HepG2 (cell line): ENCODE measurements around the gene SEMA4A. TPM values are rescaled to one million over a fixed set of nuclear protein-coding genes. Genes with fewer than 3 reads are reported as not detected.

ENCODE experiments used
- ATAC-seq: fragments of 200-7000 bp; cut with Tn5 transposase; 3 replicates; pipeline ENCODE4 v1.9.1; 2020; ENCODE audit warnings: mild to moderate bottlenecking, moderate library complexity
- BruUV-seq: library from RNA; stranded (reverse); fragments of 400-500 nt; replicated peaks from 2 replicates; lab custom pipeline; 2021; lab: Mats Ljungman, UMichigan
- CTCF ChIA-PET: fragments of 300-600 bp; formaldehyde crosslinking; extraction: SDS; loops from one replicate; lab custom pipeline; 2021; ENCODE audit warnings: low total read pairs, inconsistent platforms, low intra/inter-chr PET ratio; lab: Yijun Ruan, JAX
- POLR2A ChIA-PET: fragments of 350-600 bp; sonication (Branson Sonifier 250); formaldehyde crosslinking; loops from one replicate; lab custom pipeline; 2020; ENCODE audit warnings: antibody characterized with exemption, inconsistent platforms; lab: Yijun Ruan, JAX
- DNase-seq: peaks from one replicate; pipeline ENCODE4 v3.0.0-alpha.2; 2015; ENCODE audit warnings: low spot score
- FAIRE-seq: peaks from 3 replicates; lab custom pipeline; 2011; peaks lifted over from hg19 to GRCh38; lab: Jason Lieb, UNC
- H2AFZ ChIP-seq: one replicate; pipeline ENCODE4 v1.6.1; 2011; ENCODE audit warnings: low read length, inconsistent platforms
- H3K27ac ChIP-seq: fragments of 300-600 bp; 3 replicates; pipeline ENCODE4 v1.8.0; 2011; ENCODE audit warnings: mixed run types, mild to moderate bottlenecking, mixed read lengths, low read length, inconsistent platforms; ENCODE audit not compliant: insufficient read depth; ENCODE audit errors: extremely low read length
- H3K27me3 ChIP-seq, 2 experiments: fragments of 200-600 bp in 1 of 2; 2 replicates in 1 of 2; 3 replicates in 1 of 2; pipeline versions ENCODE4 v1.6.0 to v1.8.0; 2011; ENCODE audit warnings: low read length in 2 of 2, mild to moderate bottlenecking in 2 of 2, moderate library complexity in 2 of 2, inconsistent platforms in 1 of 2; ENCODE audit not compliant: insufficient read depth in 2 of 2, control insufficient read depth in 1 of 2
- H3K36me3 ChIP-seq, 2 experiments: fragments of 200-600 bp in 1 of 2; replicated peaks in 1 of 2; 2 replicates in 1 of 2; 3 replicates in 1 of 2; pipeline versions ENCODE4 v1.5.1 to v1.8.0; 2011; ENCODE audit warnings: low read length in 2 of 2, inconsistent platforms in 1 of 2; ENCODE audit not compliant: insufficient read depth in 2 of 2, control insufficient read depth in 1 of 2
- H3K4me1 ChIP-seq: 2 replicates; pipeline ENCODE4 v1.5.1; 2012; ENCODE audit warnings: low read length, inconsistent platforms; ENCODE audit not compliant: insufficient read depth
- H3K4me2 ChIP-seq: 2 replicates; pipeline ENCODE4 v1.6.0; 2011; ENCODE audit warnings: low read depth, low read length, inconsistent platforms
- H3K4me3 ChIP-seq, 3 experiments: fragments of 200-600 bp in 1 of 3; sonication (generic), shearing (Covaris generic) in 1 of 3; replicated peaks in 1 of 3; 2 replicates each; pipeline ENCODE4 v1.5.1; 2011 to 2016; ENCODE audit warnings: low read length in 3 of 3, inconsistent platforms in 2 of 3, low read depth in 2 of 3, mild to moderate bottlenecking in 2 of 3, control low read depth in 1 of 3, mixed read lengths in 1 of 3; ENCODE audit not compliant: insufficient read depth in 1 of 3
- H3K79me2 ChIP-seq: one replicate; pipeline ENCODE4 v1.6.1; 2011; ENCODE audit warnings: low read length, inconsistent platforms; ENCODE audit not compliant: insufficient read depth
- H3K9ac ChIP-seq: 2 replicates; pipeline ENCODE4 v1.6.0; 2011; ENCODE audit warnings: mild to moderate bottlenecking, low read depth, low read length, inconsistent platforms; ENCODE audit not compliant: insufficient read depth
- H3K9me3 ChIP-seq: 2 replicates; pipeline ENCODE4 v1.5.1; 2012; ENCODE audit warnings: mild to moderate bottlenecking, low read length
- H4K20me1 ChIP-seq: 2 replicates; pipeline ENCODE4 v1.6.0; 2011; ENCODE audit warnings: inconsistent platforms, mild to moderate bottlenecking, low read length, moderate library complexity; ENCODE audit not compliant: insufficient read depth
- GABPA ChIP-seq, 2 experiments: IDR thresholded peaks; 2 replicates each; pipeline ENCODE4 v1.6.1; 2011 to 2016; ENCODE audit warnings: low read depth in 2 of 2, low read length in 1 of 2, missing biosample characterization in 1 of 2, missing genetic modification characterization in 1 of 2
- ZBTB38 ChIP-seq: sonication (generic); formaldehyde crosslinking; IDR thresholded peaks from 2 replicates; pipeline ENCODE4 v1.5.1; 2020; ENCODE audit warnings: mild to moderate bottlenecking, missing genetic modification reagents
- ZMAT3 ChIP-seq: sonication (generic); formaldehyde crosslinking; conservative IDR thresholded peaks from 2 replicates; pipeline ENCODE4 v1.7.0; 2021; ENCODE audit warnings: missing genetic modification reagents
- ZNF225 ChIP-seq: sonication (generic); formaldehyde crosslinking; IDR thresholded peaks from 2 replicates; pipeline ENCODE4 v1.4.0; 2020; ENCODE audit warnings: mild to moderate bottlenecking, missing genetic modification reagents
- ZNF768 ChIP-seq: sonication (generic); formaldehyde crosslinking; IDR thresholded peaks from 2 replicates; pipeline ENCODE4 v1.4.0; 2020; ENCODE audit warnings: missing genetic modification reagents
- WGBS: methylation state at CpG from one replicate; pipeline ENCODE4 v1.1.6; 2017; ENCODE audit warnings: low lambda C conversion rate; 5-methylcytosine and 5-hydroxymethylcytosine counted together
- in situ Hi-C: cut with HindIII; loops from 2 replicates; pipeline ENCODE4 v1.10.0; 2017; ENCODE audit warnings: low pct_unique_long_range_greater_than_20kb; ENCODE audit not compliant: extremely low pct_ligation_motif_present
- intact Hi-C: fragments of 100-400 bp; cut with micrococcal nuclease; formaldehyde crosslinking; loops from one replicate; pipeline ENCODE4 v1.10.0; 2022; ENCODE audit not compliant: unreplicated experiment
- polyA plus RNA-seq, 8 experiments: library from polyadenylated mRNA; depleted of rRNA in 3 of 8; stranded (reverse) in 7 of 8; unstranded in 1 of 8; fragments of >200 nt; fragmentation: Illumina TruSeq in 4 of 8; extraction: Trizol in 4 of 8; gene quantifications; 2 replicates each; pipeline versions ENCODE4 v1.2.1 to v1.2.3, GENCODE V29; 2011 to 2016; ENCODE audit warnings: low read depth in 4 of 8, missing spikeins in 1 of 8, mixed read lengths in 1 of 8; ENCODE audit not compliant: insufficient read depth in 1 of 8
- total RNA-seq, 5 experiments: library from RNA; depleted of rRNA; stranded (reverse); fragments of >200 nt; fragmentation: Illumina TruSeq; extraction: Trizol; gene quantifications; 2 replicates each; pipeline ENCODE4 v1.2.3, GENCODE V29; 2016; ENCODE audit warnings: low read depth in 1 of 5
- TF ChIP-seq, protein P1 (sequence below): sonication (generic); formaldehyde crosslinking; IDR thresholded peaks from 2 replicates; pipeline ENCODE4 v1.4.0; 2020; ENCODE audit warnings: missing genetic modification reagents
- TF ChIP-seq, protein P2 (sequence below): sonication (generic); IDR thresholded peaks from 2 replicates; pipeline ENCODE4 v1.6.1; 2016; ENCODE audit warnings: low read depth, borderline replicate concordance

SEMA4A gene
- total and polyA plus RNA-seq, 2 of the 13 experiments (the other 11 are each of a cell fraction or from before 2014, with no cell fraction given) = 0.09 to 0.20 TPM

DNA sequence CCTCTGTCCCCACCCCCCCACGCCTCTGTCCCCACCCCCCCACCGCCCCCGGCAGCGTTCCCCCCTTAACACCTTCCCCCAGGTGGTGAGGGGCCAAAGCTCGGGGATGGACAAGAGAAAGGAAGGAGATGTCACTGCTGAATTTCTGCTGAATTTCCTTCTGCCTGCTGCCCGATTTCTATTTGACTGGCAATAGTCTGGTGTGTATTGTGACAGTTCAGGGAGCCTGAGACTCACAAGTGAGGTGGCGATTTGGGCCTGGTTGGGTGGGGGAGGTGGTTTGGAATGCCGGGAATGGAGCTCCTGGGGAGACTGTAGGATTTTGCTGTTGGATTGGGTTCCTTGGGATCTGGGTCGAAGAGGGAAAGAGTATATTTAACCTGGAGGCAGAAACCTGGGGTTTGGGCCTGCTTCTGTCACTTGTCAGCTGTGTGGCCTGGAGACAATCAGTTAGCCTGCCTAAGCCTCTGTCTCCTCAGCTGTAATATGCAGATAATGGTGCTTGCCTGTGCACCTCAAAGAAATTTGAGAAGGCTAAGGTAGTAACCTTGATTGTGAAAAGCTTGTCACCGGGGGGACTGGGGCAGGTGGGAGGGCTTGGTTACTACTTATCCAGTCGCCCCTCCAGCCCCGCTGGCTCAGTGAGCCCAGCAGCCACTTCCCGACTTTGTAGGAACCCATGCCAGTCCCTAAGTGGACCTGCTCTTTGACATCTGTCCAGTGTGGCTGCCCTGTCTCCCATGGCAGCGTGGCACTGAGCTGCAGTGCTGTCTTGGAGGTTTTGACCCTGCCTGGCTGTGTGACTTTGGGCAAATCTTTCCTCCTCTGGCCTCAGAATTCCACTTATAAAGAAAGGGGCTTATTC lies 46.5 kb upstream of the SEMA4A start:
- Histone ChIP-seq H3K4me2 (peak overlapping the region; percentile 93), H2AFZ (no peak overlapping the region)
- TSS peak; percentile 76 for BruUV-seq

More for the DNA sequence above, 46.5 kb upstream of the SEMA4A start:
- TF ChIP-seq, protein P1, sequence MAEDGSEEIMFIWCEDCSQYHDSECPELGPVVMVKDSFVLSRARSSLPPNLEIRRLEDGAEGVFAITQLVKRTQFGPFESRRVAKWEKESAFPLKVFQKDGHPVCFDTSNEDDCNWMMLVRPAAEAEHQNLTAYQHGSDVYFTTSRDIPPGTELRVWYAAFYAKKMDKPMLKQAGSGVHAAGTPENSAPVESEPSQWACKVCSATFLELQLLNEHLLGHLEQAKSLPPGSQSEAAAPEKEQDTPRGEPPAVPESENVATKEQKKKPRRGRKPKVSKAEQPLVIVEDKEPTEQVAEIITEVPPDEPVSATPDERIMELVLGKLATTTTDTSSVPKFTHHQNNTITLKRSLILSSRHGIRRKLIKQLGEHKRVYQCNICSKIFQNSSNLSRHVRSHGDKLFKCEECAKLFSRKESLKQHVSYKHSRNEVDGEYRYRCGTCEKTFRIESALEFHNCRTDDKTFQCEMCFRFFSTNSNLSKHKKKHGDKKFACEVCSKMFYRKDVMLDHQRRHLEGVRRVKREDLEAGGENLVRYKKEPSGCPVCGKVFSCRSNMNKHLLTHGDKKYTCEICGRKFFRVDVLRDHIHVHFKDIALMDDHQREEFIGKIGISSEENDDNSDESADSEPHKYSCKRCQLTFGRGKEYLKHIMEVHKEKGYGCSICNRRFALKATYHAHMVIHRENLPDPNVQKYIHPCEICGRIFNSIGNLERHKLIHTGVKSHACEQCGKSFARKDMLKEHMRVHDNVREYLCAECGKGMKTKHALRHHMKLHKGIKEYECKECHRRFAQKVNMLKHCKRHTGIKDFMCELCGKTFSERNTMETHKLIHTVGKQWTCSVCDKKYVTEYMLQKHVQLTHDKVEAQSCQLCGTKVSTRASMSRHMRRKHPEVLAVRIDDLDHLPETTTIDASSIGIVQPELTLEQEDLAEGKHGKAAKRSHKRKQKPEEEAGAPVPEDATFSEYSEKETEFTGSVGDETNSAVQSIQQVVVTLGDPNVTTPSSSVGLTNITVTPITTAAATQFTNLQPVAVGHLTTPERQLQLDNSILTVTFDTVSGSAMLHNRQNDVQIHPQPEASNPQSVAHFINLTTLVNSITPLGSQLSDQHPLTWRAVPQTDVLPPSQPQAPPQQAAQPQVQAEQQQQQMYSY (CRISPR knock-in tag) = peak; percentile 74; the same call in 1 of the 2 replicates
- TF ChIP-seq ZNF768 (CRISPR knock-in tag) = peak; percentile 75
- TF ChIP-seq GABPA (IDR thresholded peaks at IDR 0.05; ENCODE audit: low read depth, low read length) = no peak
- TF ChIP-seq GABPA (CRISPR knock-in tag; IDR thresholded peaks at IDR 0.05; ENCODE audit: low read depth) = peak; percentile 9; the same call in 1 of the 2 replicates
- TF ChIP-seq ZNF225 (CRISPR knock-in tag) = no peak
- TF ChIP-seq ZBTB38 = no peak
- TF ChIP-seq ZMAT3 = 0 out of 2 replicates have a peak, but pooled peaks have one; percentile 0
- TF ChIP-seq, protein P2, sequence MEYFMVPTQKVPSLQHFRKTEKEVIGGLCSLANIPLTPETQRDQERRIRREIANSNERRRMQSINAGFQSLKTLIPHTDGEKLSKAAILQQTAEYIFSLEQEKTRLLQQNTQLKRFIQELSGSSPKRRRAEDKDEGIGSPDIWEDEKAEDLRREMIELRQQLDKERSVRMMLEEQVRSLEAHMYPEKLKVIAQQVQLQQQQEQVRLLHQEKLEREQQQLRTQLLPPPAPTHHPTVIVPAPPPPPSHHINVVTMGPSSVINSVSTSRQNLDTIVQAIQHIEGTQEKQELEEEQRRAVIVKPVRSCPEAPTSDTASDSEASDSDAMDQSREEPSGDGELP = peak; percentile 36; the same call in 1 of the 2 replicates
- CTCF ChIA-PET = no interaction called here
- Histone ChIP-seq H3K79me2 (no peaks in the 10 kb centered on the region), H3K4me1 (peaks cover 81% of the 10 kb centered on the region), H3K4me3 (peak overlapping the region; percentile 45 to 74 (median 51); a peak in 5 of 6 replicates), H3K36me3 (no peaks in the 10 kb centered on the region), H3K27ac (peak overlapping the region; percentile 60), H4K20me1 (no peaks in the 10 kb centered on the region), H3K9ac (peak overlapping the region; percentile 71), H3K27me3 (0 out of 5 replicates have a peak, but pooled peaks cover 0 to 8% of the 10 kb centered on the region in 2 experiments), H3K9me3 (no peaks in the 10 kb centered on the region)
- 21% methylated on average over 13 of the region's 14 CpGs for WGBS
- in situ Hi-C loops (no loop called here), intact Hi-C loops (loop anchor here (1.0 kb wide), 1 partner anchor 21 kb away; no protein-coding TSS in a partner anchor)
- ATAC-seq (peak; percentile 8), FAIRE-seq (no peak), DNase-seq (no peak)
- POLR2A ChIA-PET = interaction anchor here (0.9 to 6.9 kb wide), 7 partner anchors 8 to 21 kb away, joined by 3 to 84 read pairs (median 44); partner anchors contain the start of gene LMNA
